Vagina (tissue), 2 donors: ENCODE results near the gene HCRTR1.

ENCODE experiments used
- CTCF ChIP-seq, 3 experiments: fragments of 450-650 bp in 2 of 3; fragments of 200-600 bp in 1 of 3; sonication (generic) in 1 of 3; IDR thresholded peaks; one replicate each; pipeline ENCODE4 v1.5.1; 2017 to 2019; ENCODE audit warnings: antibody characterized with exemption in 3 of 3, mild to moderate bottlenecking in 2 of 3, moderate library complexity in 2 of 3
- POLR2A ChIP-seq, 2 donors: fragments of 450-650 bp; IDR thresholded peaks; one replicate each; pipeline ENCODE4 v1.6.1; 2017; ENCODE audit warnings: antibody characterized with exemption in 2 of 2, mild to moderate bottlenecking in 2 of 2, moderate library complexity in 2 of 2

- TF ChIP-seq CTCF (IDR thresholded peaks at IDR 0.05) (no peak), POLR2A (IDR thresholded peaks at IDR 0.05) (no peak)
Measured at GRCh38 chr1:31571340-31572295, 45.9 kb upstream of the HCRTR1 start.
